Ishikawa (cell line): ENCODE data around the gene DNALI1.

ENCODE experiments used
- EP300 ChIP-seq: IDR thresholded peaks from 2 replicates; pipeline ENCODE4 v1.6.1; 2012; ENCODE audit warnings: borderline replicate concordance
- RAD21 ChIP-seq: IDR thresholded peaks from 2 replicates; pipeline ENCODE4 v1.6.1; 2012; ENCODE audit warnings: low read depth
- TAF1 ChIP-seq: IDR thresholded peaks from 2 replicates; pipeline ENCODE4 v1.6.1; 2012; ENCODE audit warnings: low read depth, mild to moderate bottlenecking
- TEAD4 ChIP-seq: IDR thresholded peaks from 2 replicates; pipeline ENCODE4 v1.6.1; 2012
- TF ChIP-seq, protein P1 (sequence below): IDR thresholded peaks from 2 replicates; pipeline ENCODE4 v1.6.1; 2012
- TF ChIP-seq, protein P2 (sequence below): IDR thresholded peaks from 2 replicates; pipeline ENCODE4 v1.6.1; 2012
- TF ChIP-seq, protein P3 (sequence below): IDR thresholded peaks from 2 replicates; pipeline ENCODE4 v1.6.1; 2012; ENCODE audit warnings: low read depth, mild to moderate bottlenecking

DNA sequence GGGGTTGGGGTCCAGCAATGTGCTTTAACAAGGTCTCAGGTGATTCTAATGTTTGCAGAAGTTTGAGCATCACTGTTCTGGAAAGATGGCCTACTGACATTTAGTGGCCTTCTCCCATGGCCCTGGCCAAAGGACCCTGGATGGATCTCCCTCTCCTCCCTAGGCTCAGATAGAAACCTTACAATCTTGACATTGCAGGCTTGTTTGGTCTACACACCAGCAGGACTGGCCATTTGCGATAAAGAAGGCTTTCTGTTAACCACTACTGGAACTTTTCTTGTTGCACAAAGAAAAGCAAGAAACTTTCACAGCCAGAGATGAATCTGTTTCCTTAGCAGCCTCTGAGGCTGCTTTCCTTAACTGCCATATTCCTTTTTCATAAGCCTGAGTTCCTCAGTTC lies 6.2 kb downstream of the DNALI1 start:
- TF ChIP-seq, protein P1, sequence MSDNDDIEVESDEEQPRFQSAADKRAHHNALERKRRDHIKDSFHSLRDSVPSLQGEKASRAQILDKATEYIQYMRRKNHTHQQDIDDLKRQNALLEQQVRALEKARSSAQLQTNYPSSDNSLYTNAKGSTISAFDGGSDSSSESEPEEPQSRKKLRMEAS: no peak
- TF ChIP-seq TEAD4: no peak
- TF ChIP-seq, protein P2, sequence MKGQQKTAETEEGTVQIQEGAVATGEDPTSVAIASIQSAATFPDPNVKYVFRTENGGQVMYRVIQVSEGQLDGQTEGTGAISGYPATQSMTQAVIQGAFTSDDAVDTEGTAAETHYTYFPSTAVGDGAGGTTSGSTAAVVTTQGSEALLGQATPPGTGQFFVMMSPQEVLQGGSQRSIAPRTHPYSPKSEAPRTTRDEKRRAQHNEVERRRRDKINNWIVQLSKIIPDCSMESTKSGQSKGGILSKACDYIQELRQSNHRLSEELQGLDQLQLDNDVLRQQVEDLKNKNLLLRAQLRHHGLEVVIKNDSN: no peak
- no peak for TF ChIP-seq EP300
- TF ChIP-seq, protein P3, sequence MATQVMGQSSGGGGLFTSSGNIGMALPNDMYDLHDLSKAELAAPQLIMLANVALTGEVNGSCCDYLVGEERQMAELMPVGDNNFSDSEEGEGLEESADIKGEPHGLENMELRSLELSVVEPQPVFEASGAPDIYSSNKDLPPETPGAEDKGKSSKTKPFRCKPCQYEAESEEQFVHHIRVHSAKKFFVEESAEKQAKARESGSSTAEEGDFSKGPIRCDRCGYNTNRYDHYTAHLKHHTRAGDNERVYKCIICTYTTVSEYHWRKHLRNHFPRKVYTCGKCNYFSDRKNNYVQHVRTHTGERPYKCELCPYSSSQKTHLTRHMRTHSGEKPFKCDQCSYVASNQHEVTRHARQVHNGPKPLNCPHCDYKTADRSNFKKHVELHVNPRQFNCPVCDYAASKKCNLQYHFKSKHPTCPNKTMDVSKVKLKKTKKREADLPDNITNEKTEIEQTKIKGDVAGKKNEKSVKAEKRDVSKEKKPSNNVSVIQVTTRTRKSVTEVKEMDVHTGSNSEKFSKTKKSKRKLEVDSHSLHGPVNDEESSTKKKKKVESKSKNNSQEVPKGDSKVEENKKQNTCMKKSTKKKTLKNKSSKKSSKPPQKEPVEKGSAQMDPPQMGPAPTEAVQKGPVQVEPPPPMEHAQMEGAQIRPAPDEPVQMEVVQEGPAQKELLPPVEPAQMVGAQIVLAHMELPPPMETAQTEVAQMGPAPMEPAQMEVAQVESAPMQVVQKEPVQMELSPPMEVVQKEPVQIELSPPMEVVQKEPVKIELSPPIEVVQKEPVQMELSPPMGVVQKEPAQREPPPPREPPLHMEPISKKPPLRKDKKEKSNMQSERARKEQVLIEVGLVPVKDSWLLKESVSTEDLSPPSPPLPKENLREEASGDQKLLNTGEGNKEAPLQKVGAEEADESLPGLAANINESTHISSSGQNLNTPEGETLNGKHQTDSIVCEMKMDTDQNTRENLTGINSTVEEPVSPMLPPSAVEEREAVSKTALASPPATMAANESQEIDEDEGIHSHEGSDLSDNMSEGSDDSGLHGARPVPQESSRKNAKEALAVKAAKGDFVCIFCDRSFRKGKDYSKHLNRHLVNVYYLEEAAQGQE: no peak
- TF ChIP-seq TAF1: no peak
- TF ChIP-seq RAD21: no peak
